Body of pancreas (tissue), 4 donors: ENCODE data around the gene LDLRAD3. TPM values are rescaled to one million over a fixed set of nuclear protein-coding genes. Genes with fewer than 3 reads are reported as not detected.
"Not testable (repeated sequence)": the region's sequence is repeated elsewhere in the genome, so short reads cannot be mapped to it uniquely, and the experiment has no call there.

Source experiments
- ATAC-seq: fragments of 150-250 bp; one replicate; pipeline ENCODE4 v1.9.1; 2016
- DNase-seq, 4 donors: peaks; one replicate each; pipeline ENCODE4 v3.0.0-alpha.2; 2019
- H3K27ac ChIP-seq, 4 donors: fragments of 200-600 bp; sonication (generic); 1 replicate in 3 of 4; 2 replicates in 1 of 4; pipeline versions ENCODE4 v1.5.1 to v1.6.1; 2016 to 2019; ENCODE audit warnings: mild to moderate bottlenecking in 1 of 4, mixed read lengths in 1 of 4, moderate library complexity in 1 of 4
- H3K27me3 ChIP-seq, 2 donors: fragments of 200-600 bp; sonication (generic); one replicate each; pipeline ENCODE4 v1.6.0; 2016; ENCODE audit warnings: mild to moderate bottlenecking in 1 of 2
- H3K36me3 ChIP-seq, 2 donors: fragments of 200-600 bp; sonication (generic); replicated peaks in 1 of 2; 2 replicates each; pipeline ENCODE4 v1.5.1; 2016; ENCODE audit warnings: low read depth in 2 of 2; ENCODE audit not compliant: insufficient read depth in 1 of 2
- H3K4me1 ChIP-seq: fragments of 200-600 bp; sonication (generic); one replicate; pipeline ENCODE4 v1.6.0; 2016
- H3K4me3 ChIP-seq, 2 donors: fragments of 200-600 bp; sonication (generic); 1 replicate in 1 of 2; 2 replicates in 1 of 2; pipeline ENCODE4 v1.5.1; 2016 to 2019
- H3K9me3 ChIP-seq, 3 donors: fragments of 200-600 bp; sonication (generic); 1 replicate in 2 of 3; 2 replicates in 1 of 3; pipeline ENCODE4 v1.5.1; 2016
- POLR2A ChIP-seq, 3 donors: fragments of 450-650 bp; IDR thresholded peaks; one replicate each; pipeline ENCODE4 v1.6.1; 2016; ENCODE audit warnings: antibody characterized with exemption in 3 of 3, mild to moderate bottlenecking in 2 of 3
- WGBS, 2 donors: methylation state at CpG; one replicate each; pipeline ENCODE4 v1.1.5; 2017; 5-methylcytosine and 5-hydroxymethylcytosine counted together
- intact Hi-C: fragments of 100-400 bp; cut with DNase I; formaldehyde crosslinking; loops from one replicate; pipeline ENCODE4 v1.15.1; 2023
- total RNA-seq, 2 donors: library from RNA; depleted of rRNA; stranded (reverse); fragments of >200 nt; gene quantifications; one replicate each; pipeline ENCODE4 v1.1.0, GENCODE V29; 2016
- TF ChIP-seq, protein P1 (sequence below), 7 experiments: fragments of 450-650 bp in 4 of 7; fragments of 200-600 bp in 3 of 7; sonication (generic) in 3 of 7; IDR thresholded peaks; one replicate each; pipeline ENCODE4 v1.5.1; 2016 to 2019; ENCODE audit warnings: antibody characterized with exemption in 7 of 7

Gene LDLRAD3
- total RNA-seq, 2 donors from 2014 or later = 5.7 to 7.9 TPM

DNA sequence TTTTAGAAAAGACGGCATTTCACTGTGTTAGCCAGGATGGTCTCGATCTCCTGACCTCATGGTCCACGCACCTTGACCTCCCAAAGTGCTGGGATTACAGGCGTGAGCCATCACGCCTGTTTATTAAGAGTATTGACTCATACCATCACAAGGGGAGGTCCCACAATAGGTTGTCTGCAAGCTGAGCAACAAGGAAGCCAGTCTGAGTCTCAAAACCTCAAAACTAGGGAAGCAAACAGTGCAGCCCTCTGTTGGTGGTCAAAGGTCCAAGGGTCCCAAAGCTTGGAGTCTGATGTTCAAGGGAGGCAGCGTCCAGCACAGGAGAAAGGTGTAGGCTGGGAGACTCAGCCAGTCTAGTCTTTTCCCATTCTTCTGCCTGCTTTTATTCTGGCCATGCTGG, 32.8 kb upstream of the LDLRAD3 start:
- peaks cover 18% of the 10 kb centered on the region for H3K4me1 ChIP-seq
- no peaks in the 10 kb centered on the region for H3K36me3 ChIP-seq
- DNase-seq (peak in 1 of 4 donors; percentile 10), ATAC-seq (no peak)
- H3K9me3 ChIP-seq = no peaks in the 10 kb centered on the region
- H3K4me3 ChIP-seq = no peak overlapping the region
- 91 to 94% methylated on average over 6 of the region's 6 CpGs for WGBS, 2 donors
- no peak overlapping the region for H3K27ac ChIP-seq
- no peaks in the 10 kb centered on the region for H3K27me3 ChIP-seq
- intact Hi-C loops = no loop called here
- TF ChIP-seq, protein P1, sequence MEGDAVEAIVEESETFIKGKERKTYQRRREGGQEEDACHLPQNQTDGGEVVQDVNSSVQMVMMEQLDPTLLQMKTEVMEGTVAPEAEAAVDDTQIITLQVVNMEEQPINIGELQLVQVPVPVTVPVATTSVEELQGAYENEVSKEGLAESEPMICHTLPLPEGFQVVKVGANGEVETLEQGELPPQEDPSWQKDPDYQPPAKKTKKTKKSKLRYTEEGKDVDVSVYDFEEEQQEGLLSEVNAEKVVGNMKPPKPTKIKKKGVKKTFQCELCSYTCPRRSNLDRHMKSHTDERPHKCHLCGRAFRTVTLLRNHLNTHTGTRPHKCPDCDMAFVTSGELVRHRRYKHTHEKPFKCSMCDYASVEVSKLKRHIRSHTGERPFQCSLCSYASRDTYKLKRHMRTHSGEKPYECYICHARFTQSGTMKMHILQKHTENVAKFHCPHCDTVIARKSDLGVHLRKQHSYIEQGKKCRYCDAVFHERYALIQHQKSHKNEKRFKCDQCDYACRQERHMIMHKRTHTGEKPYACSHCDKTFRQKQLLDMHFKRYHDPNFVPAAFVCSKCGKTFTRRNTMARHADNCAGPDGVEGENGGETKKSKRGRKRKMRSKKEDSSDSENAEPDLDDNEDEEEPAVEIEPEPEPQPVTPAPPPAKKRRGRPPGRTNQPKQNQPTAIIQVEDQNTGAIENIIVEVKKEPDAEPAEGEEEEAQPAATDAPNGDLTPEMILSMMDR (IDR thresholded peaks at IDR 0.05) = no peak
- TF ChIP-seq POLR2A (IDR thresholded peaks at IDR 0.05) = no peak

DNA sequence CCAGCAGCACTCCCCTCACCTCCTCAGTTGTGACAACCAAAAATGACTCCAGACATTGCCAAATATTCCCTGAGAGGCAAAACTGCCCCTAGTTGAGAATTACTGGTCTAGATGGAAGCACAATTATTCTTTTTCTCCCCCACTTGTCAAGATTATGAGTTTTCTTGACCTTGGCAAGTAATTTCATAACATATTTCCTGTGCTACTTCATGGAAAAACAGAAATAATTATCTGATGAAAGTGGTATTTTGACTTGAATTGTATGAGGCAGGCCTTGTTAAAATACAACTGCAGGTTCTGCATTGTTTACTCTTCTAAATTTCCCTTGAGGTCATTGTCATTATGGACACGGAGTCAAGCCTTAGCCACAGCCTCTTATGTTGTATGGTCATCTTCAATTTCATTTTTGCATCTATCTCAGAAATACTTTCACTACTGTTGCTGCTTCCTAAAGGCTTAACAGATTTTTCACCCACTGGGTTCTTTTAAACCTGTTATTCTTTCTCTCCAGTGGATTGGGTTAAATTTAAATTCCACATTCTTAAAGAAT, 32.2 kb upstream of the LDLRAD3 start:
- WGBS, 2 donors = 29 to 36% methylated on average over 1 of the region's 1 CpG
- Histone ChIP-seq H3K27ac (no peak overlapping the region), H3K4me1 (peaks cover 18% of the 10 kb centered on the region), H3K36me3 (no peaks in the 10 kb centered on the region), H3K9me3 (no peaks in the 10 kb centered on the region), H3K27me3 (no peaks in the 10 kb centered on the region), H3K4me3 (no peak overlapping the region)
- intact Hi-C loops = no loop called here
- DNase-seq = no peak
- TF ChIP-seq POLR2A (IDR thresholded peaks at IDR 0.05) = no peak
- TF ChIP-seq, protein P1 (IDR thresholded peaks at IDR 0.05) = no peak
- ATAC-seq = no peak

DNA sequence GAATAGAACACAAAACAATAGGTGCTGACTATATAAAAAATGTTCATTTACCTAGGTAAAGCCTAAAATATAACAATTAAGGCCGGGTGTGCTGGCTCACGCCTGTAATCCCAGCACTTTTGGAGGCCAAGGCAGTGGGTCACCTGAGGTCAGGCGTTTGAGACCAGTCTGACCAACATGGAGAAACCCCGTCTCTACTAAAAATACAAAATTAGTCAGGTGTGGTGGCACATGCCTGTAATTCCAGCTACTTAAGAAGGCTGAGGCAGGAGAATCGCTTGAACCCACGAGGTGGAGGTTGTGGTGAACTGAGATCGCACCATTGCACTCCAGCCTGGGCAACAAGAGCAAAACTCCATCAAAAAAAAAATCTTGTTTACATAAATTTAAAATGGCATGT, 31.4 kb upstream of the LDLRAD3 start:
- intact Hi-C loops = not testable (repeated sequence)

DNA sequence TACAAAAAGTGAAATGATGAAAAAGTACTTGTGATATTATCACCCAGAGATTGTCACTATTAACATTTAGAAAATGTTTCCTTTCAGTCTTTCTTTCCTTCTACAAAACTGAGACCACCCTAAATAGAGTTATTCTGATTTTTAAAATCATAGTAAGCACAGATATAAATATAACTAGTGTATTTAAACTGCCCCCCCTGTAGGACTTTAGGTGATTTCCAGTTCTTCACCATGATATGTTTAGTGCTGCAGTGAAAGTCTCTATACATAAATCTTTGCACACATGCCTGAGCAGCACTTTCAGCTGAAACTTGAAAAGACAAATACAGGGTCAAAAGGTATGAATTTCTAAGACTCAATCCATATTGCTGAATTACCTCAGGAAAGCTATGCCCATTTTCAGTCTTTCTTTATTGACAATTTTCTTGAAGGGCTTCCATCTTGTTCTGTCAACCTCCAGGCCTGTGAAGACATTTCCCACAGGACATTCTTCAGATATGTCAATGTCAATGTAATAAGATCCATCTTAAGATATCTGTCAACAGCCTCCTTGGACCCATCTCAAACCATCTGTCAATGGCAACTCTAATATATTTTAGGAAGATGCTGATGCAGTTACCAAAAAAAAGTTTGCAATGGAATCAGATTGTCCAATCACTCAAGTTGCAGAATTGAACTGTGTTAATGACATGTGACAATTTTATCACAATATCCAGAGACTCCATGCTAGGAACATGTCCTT, 30.8 kb upstream of the LDLRAD3 start:
- intact Hi-C loops = no loop called here
- Histone ChIP-seq H3K27me3 (no peaks in the 10 kb centered on the region), H3K4me3 (no peak overlapping the region), H3K9me3 (no peaks in the 10 kb centered on the region), H3K4me1 (peaks cover 13% of the 10 kb centered on the region), H3K36me3 (no peaks in the 10 kb centered on the region), H3K27ac (no peak overlapping the region)
- DNase-seq (no peak), ATAC-seq (no peak)
- TF ChIP-seq POLR2A (IDR thresholded peaks at IDR 0.05) = no peak

More for the DNA sequence above, 31.4 kb upstream of the LDLRAD3 start:
- H3K36me3 ChIP-seq, ATAC-seq, H3K27me3 ChIP-seq, H3K27ac ChIP-seq, DNase-seq, H3K4me3 ChIP-seq, H3K9me3 ChIP-seq: not testable (repeated sequence)
- H3K4me1 ChIP-seq = peaks cover 18% of the 10 kb centered on the region
- WGBS, 2 donors = 87% methylated on average over 7 of the region's 7 CpGs

DNA sequence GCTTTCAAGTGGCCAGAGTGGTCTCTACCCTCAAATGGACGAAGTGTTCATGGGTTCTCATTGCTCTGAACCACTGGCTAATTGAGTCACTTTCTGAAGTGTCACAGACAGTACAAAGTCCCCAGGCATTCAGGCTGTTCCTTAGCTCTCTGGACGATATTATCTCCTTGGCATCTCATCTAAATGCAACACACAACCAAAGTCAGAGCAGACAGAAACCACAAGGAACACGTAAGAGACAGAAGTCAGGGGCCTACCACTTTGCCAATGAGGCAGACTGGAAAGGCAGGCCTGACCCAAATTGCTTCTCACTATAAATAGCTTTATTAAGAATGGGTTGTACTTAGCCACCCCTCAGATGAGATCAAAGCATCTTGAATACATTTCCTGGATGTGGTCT, 29.0 kb upstream of the LDLRAD3 start:
- ATAC-seq (no peak), DNase-seq (no peak)
- no peaks in the 10 kb centered on the region for H3K36me3 ChIP-seq
- H3K27ac ChIP-seq = no peak overlapping the region
- no peaks in the 10 kb centered on the region for H3K4me1 ChIP-seq
- WGBS, 2 donors = 70 to 79% methylated on average over 3 of the region's 3 CpGs
- no peaks in the 10 kb centered on the region for H3K27me3 ChIP-seq
- H3K9me3 ChIP-seq = no peaks in the 10 kb centered on the region
- no peak overlapping the region for H3K4me3 ChIP-seq
- intact Hi-C loops = no loop called here
- TF ChIP-seq, protein P1 (IDR thresholded peaks at IDR 0.05) = no peak
- no peak for TF ChIP-seq POLR2A (IDR thresholded peaks at IDR 0.05)

DNA sequence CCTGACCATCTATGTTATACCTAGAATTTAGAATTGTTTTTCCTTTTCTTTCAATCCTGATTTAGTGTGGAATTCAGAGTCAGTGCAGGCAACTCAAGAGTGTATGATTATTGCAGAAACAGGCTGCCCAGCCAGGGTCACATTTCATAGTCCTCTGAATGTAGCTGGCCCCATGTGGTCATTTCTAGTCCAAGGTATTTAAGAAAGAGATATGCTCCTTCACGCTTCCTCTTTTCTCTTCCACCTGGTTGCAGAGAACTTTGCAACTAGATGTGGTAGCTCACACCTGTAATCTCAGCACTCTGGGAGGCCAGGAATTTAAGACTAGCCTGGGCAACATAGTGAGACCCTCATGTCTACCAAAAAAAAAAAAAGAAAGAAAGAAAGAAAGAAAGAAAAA, 27.6 kb upstream of the LDLRAD3 start:
- Histone ChIP-seq H3K4me3 (no peak overlapping the region), H3K27ac (no peak overlapping the region), H3K36me3 (no peaks in the 10 kb centered on the region), H3K4me1 (no peaks in the 10 kb centered on the region), H3K27me3 (no peaks in the 10 kb centered on the region), H3K9me3 (no peaks in the 10 kb centered on the region)
- no peak for DNase-seq
- TF ChIP-seq POLR2A (IDR thresholded peaks at IDR 0.05) = no peak
- TF ChIP-seq, protein P1 (IDR thresholded peaks at IDR 0.05) = no peak
- WGBS, 2 donors = 88 to 94% methylated on average over 1 of the region's 1 CpG
- ATAC-seq = no peak
- intact Hi-C loops = no loop called here
